GM12875 (cell line): ENCODE data around the gene TUFT1.

Experiments used
- H3K4me3 ChIP-seq: one replicate; pipeline ENCODE4 v1.5.1; 2011; ENCODE audit warnings: low read depth, low read length, control low read depth
- TF ChIP-seq, protein P1 (sequence below): IDR thresholded peaks from 2 replicates; pipeline ENCODE4 v1.5.1; 2011; ENCODE audit warnings: low read depth, mild to moderate bottlenecking, control low read depth, inconsistent platforms, low read length, moderate library complexity, borderline replicate concordance; ENCODE audit not compliant: insufficient read depth

Gene TUFT1, protein sequence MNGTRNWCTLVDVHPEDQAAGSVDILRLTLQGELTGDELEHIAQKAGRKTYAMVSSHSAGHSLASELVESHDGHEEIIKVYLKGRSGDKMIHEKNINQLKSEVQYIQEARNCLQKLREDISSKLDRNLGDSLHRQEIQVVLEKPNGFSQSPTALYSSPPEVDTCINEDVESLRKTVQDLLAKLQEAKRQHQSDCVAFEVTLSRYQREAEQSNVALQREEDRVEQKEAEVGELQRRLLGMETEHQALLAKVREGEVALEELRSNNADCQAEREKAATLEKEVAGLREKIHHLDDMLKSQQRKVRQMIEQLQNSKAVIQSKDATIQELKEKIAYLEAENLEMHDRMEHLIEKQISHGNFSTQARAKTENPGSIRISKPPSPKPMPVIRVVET

DNA sequence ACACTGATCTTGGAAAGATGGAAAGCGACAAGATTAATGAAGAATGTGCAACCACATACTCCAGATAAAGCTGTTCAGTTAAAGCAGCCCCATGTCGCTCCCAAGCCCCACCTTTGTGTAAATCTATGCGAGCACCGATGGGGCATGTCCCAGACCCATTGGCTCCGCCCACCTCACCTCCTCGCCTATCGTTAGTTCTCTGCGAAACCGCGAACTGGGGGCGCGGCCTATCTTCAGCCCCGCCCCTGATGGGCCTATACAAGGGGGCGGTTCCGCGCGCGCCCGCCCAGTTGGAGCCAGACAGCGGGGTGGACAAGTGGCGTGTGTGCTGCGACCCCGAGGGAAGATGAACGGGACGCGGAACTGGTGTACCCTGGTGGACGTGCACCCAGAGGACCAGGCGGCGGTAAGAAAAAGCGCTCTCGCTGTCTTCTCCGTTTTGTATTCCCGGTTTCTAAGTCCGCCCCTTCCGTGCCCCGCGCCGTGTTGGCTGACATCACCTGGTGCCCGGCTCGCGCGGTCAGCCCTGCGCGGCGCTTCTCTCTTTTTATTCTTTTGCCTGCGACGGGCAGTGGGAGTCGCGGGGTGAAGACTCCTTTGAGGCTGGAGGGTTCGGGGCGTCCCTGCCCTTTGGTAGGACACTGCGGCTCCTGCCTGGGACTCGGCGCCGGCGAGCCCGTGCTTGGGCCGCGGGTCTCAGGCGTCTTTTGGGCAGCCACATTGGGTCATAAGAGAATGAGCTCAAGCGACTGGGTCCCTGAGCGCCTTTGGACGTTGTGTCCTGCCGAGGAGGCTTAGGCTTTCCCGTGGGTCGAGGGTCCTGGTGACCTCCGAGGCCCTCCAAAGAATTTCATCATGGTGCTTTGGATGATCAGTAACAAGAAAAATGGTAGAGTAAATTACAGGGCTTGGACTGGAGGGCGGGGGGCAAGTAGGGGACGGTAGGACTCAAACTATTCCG lies at the start of gene TUFT1:
TSS of gene TUFT1 (plus strand) at position 289 of the 961 bp plus-strand sequence. CDS start at position 347, 58 bp downstream.
- TF ChIP-seq, protein P1, sequence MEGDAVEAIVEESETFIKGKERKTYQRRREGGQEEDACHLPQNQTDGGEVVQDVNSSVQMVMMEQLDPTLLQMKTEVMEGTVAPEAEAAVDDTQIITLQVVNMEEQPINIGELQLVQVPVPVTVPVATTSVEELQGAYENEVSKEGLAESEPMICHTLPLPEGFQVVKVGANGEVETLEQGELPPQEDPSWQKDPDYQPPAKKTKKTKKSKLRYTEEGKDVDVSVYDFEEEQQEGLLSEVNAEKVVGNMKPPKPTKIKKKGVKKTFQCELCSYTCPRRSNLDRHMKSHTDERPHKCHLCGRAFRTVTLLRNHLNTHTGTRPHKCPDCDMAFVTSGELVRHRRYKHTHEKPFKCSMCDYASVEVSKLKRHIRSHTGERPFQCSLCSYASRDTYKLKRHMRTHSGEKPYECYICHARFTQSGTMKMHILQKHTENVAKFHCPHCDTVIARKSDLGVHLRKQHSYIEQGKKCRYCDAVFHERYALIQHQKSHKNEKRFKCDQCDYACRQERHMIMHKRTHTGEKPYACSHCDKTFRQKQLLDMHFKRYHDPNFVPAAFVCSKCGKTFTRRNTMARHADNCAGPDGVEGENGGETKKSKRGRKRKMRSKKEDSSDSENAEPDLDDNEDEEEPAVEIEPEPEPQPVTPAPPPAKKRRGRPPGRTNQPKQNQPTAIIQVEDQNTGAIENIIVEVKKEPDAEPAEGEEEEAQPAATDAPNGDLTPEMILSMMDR, result no peak
- H3K4me3 ChIP-seq, result peak within 1 kb of the TSS; percentile 75

DNA sequence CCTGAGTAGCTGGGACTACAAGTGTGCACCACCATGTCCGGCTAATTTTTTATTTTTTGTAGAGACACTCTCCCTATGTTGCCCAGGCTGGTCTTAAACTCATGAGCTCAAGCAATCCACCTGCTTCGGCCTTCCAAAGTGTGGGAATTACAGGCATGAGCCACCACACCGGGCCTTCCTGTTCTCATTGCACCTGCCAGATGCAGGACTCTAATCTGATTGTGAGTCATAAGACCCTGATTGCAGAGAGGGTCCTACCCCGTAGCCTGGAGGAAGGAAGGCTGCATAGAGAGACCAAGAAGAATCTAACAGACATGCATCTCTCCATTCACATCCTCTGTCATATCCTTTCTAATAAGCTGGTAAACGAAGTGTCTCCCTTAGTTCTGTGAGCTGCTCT lies 48.5 kb upstream of the TUFT1 start:
- H3K4me3 ChIP-seq, result no peak overlapping the region
- TF ChIP-seq, protein P1, result no peak

DNA sequence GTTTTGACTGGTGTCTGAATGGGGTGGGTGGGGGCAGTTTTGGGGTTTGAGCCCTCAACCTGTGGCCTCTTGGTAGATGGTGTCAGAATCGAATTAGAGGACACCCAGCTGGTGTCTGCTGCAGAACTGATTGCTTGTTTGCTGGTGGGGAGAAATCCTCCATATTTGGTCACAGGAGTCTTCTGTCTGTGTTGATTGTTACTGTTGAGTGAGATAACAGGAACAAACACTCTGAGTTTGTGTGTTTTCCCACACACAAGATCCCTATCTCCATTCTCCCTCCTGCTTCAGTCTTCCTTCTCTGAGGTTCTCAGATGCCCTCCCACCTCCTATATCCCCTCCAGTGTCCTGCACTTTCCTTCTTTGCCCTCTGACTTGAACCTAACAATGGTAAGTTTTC lies 48.0 kb upstream of the TUFT1 start:
- H3K4me3 ChIP-seq, result no peak overlapping the region
- TF ChIP-seq, protein P1, result no peak

DNA sequence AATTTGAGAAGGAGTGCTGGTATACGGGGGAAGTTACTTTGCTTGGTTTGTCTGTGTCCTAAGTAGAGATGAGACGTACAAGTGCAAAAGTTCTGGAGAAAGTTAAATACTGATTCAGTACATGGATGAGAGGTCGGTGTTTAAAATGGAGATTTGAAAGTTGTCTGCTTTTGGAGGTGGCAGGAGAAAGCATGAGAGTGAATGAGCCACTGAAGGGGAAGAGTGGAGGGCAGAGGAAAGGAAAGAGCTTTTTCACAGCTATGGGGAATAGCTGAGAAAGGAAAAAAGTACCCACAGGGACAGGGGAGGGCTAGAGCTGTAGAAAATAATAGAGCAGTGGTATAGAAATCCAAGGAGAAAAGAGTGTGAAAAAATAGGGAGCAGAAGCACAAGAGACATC lies 47.1 kb upstream of the TUFT1 start:
- H3K4me3 ChIP-seq, result no peak overlapping the region
- TF ChIP-seq, protein P1, result no peak

DNA sequence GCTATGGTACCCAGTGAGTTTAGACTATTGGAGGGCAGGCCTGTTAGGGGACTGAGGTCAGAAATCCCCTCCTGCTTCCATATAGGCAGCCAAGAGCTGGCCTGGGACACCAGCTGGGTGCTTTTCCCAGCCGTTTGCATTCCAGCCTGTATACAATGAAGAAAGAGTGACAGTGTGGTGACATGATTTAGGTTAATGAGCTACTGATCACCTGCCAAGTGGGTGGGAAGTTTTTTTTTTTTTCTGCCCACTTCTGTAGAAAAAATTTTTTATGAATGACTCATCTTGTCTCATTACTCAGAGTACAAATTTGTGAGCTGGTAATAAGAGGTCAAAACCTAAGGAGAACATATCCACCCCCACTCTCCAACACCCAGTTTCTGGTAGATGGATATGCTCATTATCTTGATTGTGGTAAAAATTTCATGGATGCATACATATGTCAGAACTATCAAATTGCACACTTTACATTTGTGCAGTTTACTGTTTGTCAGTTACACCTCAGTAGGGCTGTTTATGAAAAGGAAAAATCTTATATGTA lies 45.3 kb upstream of the TUFT1 start:
- TF ChIP-seq, protein P1, result no peak
- no peak overlapping the region for H3K4me3 ChIP-seq

DNA sequence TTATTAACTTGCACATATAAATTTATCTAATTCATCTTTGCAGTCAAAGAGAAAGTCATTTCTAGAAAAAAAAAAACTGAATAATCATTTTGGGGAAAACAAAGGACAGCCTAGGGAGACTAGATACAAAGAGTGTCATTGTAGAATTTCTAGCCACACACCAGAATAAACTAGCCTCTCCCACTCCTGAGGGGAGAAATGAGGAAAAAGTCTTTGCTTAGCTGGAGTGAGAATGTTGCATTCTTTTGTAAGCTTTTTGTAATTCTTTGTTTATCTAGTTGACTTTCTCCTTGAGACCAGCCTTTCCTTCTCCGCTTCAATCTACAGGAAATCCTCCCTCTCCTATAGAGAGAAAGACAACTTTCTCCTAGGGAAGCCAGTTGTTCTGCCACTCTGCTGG lies 44.8 kb upstream of the TUFT1 start:
- H3K4me3 ChIP-seq, result no peak overlapping the region
- TF ChIP-seq, protein P1, result no peak
